Measurements from ENCODE around the gene PLXNA1.
A peak's percentile ranks its signal among the peaks of the same experiment; 100 is the strongest.

Gene PLXNA1

DNA sequence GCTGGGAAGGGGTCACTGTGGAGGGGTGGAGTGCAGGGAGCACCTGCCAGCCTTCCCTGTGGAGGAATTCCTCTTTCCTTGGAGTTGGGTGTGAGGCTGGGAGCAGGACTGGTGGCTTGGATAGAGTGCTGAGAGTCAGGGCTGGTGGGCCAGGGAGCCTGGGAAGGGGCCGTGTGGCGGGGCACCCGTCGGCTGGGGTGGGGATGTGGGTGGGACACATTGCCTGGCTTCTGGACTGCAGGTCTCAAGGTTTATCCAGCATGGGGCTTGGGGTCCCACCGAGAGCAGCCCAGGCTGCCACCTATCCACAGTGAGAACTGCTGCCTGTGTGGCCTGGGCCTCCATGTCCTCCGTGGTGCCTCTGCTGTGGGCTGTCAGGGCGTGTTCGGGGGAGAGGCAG lies 4.7 kb downstream of the PLXNA1 start:
- DNase-seq (ENCODE audit: low spot score) = no peak

DNA sequence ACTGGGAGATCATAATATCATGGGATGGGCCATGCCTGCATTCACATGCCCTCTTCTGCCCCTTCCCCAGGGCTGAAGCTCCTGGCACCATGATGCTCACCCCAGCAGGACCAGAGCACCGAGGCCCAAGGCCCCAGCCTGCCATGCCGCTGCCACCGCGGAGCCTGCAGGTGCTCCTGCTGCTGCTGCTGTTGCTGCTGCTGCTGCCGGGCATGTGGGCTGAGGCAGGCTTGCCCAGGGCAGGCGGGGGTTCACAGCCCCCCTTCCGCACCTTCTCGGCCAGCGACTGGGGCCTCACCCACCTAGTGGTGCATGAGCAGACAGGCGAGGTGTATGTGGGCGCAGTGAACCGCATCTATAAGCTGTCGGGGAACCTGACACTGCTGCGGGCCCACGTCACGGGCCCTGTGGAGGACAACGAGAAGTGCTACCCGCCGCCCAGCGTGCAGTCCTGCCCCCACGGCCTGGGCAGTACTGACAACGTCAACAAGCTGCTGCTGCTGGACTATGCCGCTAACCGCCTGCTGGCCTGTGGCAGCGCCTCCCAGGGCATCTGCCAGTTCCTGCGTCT lies 5.6 kb downstream of the PLXNA1 start:
- no peak for DNase-seq (ENCODE audit: low spot score)

DNA sequence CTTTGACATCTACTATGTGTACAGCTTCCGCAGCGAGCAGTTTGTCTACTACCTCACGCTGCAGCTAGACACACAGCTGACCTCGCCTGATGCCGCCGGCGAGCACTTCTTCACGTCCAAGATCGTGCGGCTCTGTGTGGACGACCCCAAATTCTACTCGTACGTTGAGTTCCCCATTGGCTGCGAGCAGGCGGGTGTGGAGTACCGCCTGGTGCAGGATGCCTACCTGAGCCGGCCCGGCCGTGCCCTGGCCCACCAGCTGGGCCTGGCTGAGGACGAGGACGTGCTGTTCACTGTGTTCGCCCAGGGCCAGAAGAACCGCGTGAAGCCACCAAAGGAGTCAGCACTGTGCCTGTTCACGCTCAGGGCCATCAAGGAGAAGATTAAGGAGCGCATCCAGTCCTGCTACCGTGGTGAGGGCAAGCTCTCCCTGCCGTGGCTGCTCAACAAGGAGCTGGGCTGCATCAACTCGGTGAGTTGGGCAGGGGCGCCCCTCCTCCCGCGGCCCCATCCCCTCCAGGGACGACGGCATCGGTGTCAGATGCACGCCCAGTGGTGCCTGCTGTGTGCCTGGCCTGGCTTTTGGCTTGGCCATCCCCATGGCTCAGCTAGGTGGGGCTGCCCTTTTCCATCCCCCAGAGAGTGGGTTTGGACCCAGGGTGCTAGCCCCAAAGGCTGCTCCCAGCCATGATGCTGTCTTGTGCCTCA lies 6.6 kb downstream of the PLXNA1 start:
- no peak for DNase-seq (ENCODE audit: low spot score)

DNA sequence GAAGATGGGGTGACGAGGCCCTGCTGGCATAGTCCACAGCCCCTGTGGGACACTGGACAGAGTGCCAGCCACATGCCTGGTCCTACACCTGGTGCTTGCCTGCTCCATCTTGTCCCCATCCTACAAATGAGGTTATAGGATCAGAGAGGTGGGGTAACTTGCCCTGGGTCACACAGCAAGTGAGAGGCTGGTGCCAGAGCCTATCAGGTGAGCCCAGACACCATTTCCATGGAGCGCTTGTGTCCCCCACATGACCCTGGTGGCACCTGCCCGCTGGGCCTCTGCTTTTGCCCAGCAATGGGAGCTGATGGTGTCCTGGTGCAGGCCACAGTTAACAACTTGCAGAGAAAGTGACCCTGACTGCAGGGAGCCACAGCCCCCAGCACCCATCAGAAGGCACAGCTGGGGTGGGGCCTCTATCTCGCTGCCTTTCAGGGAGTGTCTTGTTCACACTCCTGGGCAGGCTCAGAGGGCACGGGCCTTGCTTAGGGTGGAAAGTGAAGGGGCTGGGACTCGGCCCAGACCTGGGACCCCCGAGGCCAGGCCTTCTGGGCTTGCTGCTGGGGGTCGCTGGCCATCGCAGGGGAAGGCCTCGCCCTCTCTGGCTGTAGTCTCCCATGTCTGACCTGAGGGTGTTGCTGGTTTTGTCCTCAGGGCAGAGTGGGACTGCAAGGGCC lies 7.2 kb downstream of the PLXNA1 start:
- no peak for DNase-seq (ENCODE audit: low spot score)

DNA sequence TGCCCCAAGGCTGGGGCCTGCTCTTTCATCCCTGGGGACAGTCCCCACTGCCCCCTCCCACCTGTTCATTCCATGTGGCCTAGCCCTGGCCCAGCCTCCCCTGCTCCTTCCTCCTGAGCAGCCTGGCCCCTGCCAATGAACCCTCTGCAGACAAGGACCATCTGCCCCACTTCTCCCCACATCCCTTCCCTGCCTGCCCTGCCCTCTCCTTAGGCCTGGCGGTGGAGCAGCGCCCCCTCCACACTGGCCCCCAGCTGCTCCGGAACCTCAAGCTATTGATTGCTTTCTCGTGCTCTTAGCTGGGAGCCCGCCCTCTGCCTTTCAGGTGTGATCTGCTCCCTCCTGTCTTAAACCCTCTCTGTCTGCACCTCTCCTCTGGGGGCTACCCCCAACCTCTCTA lies 8.0 kb downstream of the PLXNA1 start:
- DNase-seq (ENCODE audit: low spot score) = no peak

DNA sequence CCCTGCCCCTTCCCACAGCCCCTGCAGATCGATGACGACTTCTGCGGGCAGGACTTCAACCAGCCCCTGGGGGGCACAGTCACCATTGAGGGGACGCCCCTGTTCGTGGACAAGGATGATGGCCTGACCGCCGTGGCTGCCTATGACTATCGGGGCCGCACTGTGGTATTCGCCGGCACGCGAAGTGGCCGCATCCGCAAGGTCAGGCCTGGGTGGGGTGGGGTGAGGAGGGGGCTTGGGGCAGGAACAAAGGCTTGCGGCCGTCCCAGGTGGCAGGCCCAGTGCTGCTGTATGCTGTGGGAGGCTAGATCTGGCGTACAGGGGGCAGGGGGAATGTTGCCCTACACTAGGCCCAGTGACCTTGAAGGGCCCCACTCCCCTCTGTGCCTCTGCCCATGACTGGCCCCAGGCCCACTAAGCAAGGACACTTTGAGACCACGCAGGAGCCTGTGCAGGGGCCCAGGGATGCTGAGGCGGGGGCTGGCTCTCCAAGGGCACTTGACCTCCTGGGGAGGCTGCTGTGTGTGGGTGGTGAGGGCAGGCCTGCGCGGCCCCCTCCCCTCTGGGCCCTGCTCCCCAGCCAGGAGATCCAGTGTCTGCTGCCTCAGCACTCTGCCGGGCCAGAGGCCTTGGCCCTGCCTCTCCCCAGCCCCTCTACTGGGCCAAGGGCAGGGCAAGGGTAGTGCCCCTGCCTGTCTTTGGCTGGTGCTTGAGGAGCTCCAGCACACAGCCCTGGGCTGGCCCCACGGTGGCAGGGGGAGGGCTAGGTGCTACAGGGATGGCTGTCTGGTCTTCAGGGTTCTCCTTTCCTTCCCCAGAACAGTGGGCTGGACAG lies 8.7 kb downstream of the PLXNA1 start:
- DNase-seq (ENCODE audit: low spot score) = no peak

DNA sequence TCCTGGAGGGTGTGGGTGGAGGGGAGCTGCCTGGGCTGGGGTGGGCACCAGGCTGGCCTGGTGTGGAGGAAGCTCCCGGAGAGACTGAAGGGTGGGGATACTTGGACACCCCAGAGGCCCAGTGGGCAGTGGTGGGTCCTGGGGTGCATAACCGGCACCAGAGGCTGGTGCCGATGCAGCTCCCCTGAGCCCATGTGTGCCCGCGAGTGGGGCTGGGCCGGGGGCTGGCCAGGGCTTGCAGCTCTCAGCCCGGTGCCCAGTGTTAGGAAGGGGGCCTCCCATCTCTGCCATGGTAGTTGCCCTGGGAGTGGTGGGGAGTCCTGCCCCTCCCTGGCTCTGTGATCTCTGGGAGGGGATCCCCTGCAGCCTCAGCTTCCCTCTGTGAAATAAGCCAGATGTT lies 9.3 kb downstream of the PLXNA1 start:
- DNase-seq (ENCODE audit: low spot score) = no peak

DNA sequence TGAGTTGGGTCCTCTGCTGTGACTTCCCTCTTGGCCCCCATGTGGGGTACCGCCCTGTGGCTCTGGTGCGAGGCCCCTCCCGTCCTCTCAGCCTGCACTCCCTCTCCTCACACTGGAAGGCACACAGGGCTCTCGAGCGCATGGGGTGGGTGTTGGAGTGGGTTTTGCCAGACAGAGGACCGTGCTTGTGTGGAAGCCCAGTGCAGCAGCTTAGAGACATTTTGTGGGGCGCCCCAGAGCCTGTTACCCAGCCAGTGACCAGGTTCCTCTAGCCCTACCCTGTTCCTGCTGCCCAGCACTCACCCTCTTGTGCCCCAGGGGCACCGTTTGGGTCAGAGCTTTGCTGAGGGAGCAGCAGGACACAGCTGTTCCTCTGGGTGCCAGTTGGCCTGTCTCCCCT lies 9.9 kb downstream of the PLXNA1 start:
- no peak for DNase-seq (ENCODE audit: low spot score)

DNA sequence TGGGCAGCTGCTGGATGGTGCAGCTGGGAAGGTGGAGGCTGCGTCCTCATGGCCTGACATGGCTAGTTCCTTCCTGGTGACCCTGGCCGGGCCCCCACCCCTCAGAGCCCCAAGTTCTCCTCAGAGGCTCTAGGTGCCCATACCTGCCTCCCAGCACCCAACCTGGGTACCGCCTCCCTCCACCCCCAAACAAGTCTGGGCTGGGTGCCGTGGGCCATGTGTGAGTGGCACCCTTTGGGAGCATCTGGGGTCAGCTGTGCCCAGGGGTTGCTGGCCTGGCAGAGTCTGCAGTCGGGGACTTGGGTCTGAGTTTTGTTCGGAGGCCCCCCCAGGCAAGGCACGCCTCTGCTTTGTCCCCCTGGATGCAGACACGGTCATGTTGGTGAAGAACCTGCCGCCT lies 10.5 kb downstream of the PLXNA1 start:
- DNase-seq (ENCODE audit: low spot score) = no peak

DNA sequence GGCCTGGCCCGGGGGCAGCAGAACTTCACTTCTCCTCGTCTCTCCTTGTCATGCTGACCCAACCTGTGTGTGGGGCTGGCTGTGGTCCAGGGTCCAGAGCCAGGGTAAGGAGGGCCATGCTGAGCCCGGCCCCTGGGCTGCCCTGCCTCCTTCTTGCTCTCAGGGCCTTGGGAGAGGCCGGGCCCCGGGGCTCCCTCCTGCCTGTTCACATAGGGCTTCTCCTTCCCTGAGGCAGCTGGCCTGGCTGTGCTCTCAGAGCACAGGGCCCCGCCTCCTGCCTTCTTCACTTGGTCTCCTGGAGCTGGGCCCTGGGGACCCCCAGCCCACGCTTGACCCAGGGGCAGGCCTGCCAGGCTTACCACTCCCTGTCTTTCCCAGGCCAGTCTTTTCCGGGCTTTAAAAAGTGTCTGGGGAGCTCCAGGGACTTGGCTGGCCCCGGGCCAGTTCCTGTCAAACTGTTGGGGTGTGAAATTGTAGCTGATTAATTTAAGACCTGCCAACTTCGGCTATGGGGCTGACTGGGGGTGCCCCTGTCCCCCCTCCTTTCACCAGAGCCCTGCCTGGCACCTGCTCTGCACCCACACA lies 11.8 kb downstream of the PLXNA1 start:
- no peak for DNase-seq (ENCODE audit: low spot score)

DNA sequence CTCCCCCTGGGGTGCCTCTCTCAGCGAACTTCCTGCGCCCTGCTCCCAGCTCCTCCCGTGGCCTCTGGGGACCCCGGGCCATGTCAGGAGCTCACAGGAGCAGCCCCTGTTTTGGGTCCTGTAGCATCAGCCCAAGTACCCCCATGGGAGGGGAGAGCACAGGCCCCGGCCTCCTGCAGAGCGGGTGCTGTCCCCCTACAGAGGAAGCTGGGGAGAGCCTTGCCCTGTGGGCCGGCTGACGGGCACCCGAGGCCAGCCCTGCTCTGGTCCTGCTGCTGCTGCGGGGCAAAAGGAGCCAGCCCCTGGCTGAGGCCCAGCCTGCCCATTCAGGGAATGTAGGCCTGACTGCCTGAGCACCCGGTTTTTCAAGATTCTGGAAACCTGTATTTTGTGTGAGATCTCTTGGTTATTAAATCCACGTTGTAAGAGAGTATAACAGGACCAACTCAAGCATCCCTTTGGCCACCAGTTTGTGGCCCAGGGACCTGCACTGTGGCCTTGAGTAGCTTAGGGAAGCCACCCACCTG lies 12.4 kb downstream of the PLXNA1 start:
- no peak for DNase-seq (ENCODE audit: low spot score)

DNA sequence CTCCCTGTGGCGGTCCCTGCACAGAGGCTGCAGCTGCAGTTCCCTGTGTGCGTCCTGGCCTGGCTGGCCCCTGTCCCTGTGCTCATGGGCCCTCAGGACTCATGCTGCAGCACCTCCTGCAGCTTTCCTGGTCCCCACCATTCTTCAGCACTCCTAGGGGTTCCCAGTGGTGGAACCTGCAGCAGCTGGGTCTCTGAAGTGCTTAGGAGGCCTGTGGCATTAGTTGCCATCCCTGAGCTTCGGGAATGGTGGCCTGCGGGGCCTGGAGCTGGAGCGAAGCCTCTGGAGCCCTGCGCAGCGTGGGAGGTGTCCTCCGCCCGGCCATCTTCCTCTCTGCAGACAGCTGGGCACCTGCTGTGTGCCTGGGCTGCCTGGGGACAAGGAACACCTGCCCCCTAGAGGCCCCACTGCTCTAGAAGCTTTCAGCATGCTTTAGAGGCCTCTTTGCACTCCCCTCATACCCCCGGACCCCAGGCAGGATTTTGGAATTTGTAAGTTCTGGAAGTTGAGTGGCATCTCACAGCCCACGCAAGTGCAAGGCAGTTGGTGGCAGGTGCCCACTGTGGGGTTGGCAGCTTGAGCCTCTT lies 13.1 kb downstream of the PLXNA1 start:
- no peak for DNase-seq (ENCODE audit: low spot score)

DNA sequence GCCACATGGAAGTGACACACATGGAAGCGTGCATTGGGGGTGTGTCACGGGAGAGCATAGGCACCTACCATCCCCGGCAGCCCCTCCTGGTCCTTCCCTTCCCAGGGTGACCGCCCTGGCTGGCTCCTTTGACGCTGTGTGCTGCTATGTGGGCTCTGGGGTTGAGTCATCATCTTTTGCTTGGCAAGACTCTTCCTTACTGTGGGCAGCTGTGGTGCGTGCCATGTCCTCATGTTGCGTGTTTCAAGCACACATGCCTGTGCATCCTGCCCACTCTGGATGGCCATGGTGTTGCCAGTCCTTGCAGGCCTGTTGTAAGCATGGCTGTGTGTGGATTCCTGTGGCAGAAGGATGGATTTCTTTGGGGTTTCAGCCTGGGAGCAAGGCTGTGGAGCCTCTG lies 14.0 kb downstream of the PLXNA1 start:
- no peak for DNase-seq (ENCODE audit: low spot score)

DNA sequence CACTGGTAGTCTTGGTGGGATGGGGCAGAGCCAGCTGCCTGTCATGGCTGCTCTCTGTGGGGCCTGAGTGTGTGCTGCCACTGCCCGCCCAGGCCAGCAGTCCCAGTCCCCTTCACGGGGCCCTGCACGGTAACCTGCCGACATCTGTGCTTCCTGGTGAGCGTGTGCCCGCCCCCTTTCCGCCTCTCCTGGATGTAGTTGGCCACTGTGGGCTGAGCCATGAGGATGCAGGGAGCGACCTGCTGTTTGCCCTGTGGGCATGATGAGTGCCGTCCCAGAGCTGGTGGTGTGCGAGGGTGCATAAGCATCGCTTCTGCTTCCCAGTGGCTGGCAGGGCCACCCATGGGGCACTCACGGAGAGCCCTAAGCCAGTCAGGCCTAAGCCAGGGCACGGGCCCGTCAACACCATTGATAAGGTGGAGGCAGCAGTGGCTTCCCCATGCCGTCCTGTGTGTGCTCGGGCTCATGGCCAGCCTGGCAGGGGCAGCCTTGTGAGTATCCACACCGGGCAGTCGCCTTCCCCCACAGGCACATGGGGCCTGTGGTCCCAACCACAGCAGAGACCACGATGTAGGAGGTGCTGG lies 14.6 kb downstream of the PLXNA1 start:
- DNase-seq (ENCODE audit: low spot score) = no peak

DNA sequence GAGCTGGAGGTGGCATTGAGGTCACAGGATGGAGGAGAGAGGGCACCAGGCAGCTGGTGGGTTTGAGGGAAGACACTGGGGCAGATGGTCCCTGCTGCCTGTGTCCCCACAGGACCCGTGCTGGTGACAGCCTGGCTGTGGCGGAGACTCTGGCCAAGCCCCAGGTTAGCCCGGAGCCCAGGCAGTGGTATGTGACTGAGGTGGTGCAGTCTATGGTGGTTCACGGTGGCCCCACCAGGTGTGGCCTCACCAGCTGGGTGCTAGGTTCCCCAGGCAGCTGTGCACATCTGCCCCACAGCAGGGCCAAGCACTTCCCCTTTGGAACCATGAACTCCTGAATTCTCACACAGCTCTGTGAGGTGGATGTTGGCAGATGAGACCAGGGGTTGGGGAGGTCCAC lies 15.4 kb downstream of the PLXNA1 start:
- no peak for DNase-seq (ENCODE audit: low spot score)

DNA sequence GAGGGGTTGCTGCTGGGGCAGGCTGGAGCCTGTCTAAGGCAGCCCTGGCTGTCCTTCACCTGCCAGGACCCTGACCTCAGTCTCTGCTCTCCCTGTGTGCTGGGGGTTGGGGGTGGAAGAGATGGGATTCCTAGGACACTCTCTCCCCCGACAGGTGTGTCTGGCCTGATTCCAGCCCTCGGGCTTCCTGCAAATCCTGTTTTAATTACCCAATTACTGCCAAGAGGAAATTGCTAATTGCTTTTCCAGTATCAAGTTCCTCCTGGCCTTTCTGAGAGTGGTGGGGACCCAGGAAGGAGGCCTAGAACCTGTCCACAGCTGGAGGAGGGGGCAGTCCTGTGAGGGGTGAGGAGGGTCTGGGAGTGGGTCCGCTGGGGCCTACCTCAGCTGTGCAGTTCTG lies 15.8 kb downstream of the PLXNA1 start:
- DNase-seq (ENCODE audit: low spot score) = no peak

DNA sequence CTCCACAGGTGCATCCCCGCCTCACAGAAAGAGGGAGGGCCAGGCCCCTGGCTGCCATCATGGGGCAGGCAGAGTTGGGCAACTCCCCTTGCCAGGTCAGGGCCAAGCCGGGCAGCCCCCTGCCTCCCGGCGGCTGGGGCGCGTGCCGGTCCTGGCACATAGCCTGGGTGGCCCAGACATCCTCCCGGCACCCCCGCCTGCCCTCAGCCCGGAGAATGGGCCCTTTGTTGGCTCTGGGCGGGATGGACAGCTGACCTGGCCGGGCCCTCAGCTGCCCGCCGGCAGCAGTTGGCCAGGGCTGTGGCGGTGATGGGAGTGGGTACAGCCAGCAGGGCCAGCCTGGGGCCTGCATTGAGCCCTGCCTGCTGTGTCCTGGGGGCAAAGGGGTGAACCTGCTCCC lies 16.5 kb downstream of the PLXNA1 start:
- no peak for DNase-seq (ENCODE audit: low spot score)

DNA sequence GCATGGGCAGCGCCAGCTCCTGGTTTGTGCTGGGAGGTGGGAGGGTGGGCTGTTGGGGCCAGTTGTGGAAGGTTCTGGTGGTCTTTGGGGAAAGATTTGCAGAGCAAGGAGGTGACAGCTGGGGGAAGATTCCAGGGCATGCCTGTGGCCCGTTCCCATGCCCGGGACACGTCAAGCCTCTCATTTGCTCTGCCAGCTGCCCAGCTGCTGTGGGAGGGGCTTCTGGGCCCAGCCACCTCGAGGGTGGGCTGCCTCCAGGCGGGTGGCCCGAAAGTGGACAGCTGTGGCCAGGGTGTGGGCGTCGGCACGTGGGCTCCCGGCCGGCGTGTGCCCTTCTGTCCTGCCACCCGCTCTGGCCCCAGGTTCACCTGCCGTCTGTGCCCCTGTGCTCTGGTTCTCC lies 17.2 kb downstream of the PLXNA1 start:
- DNase-seq (ENCODE audit: low spot score) = peak; percentile 78

DNA sequence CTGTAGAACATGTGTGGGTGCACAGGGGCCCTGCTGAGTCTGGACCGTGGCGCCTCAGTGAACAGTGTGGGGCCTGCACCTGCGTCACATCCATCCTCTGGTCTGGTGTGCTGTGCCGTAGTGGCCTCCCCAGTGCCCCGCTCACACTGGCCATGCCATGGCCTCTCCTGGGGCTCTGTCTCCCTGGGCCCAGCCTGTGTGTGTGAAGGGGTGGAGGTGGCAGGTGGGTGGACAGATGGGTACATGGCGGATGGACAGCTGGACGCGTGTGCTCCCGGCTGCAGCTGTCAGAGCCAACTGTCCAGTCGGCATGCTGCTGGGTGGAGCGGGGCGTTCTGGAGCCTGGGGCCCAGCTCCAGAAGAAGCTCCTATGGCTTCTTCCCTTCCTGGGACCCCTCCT lies 17.8 kb downstream of the PLXNA1 start:
- no peak for DNase-seq (ENCODE audit: low spot score)

DNA sequence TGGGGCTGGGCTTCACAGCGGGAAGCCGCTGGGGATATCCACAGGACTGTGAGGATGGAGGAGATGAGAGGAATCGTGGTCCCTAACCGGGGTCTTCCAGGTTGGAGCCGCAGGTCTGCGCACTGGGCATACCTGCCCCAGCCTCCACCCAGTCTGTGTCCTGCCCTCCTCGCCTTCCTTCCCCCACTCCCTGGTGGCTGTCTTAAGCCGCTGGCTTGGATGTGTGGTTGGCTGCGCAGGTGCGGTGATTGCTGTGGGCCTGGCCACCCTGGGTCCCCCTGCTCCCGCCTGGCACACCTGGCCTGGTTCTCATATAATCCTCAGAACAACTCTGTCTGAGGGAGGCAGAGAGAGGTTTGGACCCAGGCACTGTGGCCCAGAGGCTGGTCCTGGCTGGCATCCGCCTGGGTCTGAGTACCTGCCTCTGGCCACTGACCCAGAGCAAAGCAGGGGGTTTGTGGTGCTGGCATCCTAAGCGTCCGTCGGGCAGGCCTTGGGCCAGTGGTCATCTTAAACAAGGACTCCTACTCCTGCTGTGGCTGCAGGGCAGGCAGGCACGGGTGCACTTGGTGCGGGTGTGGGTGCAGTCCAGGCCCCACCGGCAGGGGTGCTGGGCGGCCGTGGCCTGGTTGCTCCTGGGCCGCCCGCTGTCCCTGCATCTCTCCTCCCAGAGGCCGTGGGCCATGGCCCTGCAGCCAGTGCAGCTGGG lies 18.7 kb downstream of the PLXNA1 start:
- no peak for DNase-seq (ENCODE audit: low spot score)
